NCI-H345 (cell line): Measurements from ENCODE around the gene CLCNKA.
"Not testable (repeated sequence)": the region's sequence is repeated elsewhere in the genome, so short reads cannot be mapped to it uniquely, and the experiment has no call there.

Source experiments
- DNase-seq: peaks from one replicate; lab custom pipeline; 2025; lab: John Stamatoyannopoulos, UW

Gene CLCNKA

DNA sequence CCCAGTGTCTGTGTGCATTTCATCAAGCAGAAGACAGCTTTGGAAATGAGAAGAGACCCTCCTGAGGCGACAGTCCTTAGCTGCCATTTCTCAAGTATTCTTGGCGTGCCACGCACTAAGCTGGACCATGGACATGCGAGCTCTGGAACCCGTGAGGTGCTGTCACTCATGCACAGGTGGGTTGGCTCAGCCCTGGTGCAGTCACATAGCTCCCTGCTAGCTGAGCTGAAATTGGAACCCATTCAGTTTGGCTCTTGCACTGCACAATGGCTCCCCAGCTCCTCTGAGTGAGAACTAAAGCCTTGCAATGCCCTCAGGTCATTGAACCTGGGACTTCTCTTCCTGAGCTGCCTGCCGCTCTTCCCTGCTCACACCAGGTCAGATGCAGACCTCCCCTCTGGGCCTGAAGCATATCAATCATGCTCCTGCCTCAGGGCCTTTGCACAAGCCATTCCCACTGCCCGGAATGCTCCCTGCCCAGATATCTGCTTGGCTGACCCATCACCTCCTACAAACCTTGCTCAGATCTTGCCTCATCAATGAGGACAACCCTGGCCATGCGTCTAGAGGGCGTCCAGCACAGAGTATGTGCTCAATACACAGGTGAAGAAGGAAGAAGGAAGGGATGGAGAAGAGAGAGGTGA lies 24.1 kb upstream of the CLCNKA start:
- no peak for DNase-seq

DNA sequence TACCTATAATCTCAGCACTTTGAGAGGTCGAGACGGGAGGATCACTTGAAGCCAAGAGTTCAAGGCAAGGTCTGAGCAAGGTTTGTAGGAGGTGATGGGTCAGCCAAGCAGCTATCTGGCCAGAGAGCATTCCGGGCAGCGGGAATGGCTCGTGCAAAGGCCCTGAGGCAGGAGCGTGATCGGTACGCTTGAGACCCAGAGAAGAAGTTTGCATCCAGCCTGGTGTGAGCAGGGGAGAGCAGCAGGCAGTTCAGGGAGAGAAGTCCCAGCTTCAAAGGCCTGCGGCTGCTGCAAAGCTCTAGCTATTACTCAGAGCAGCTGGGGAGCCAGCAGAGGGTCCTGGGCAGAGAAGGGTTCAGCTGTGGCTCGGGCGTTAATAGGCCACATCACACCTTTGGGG lies 22.9 kb upstream of the CLCNKA start:
- no peak for DNase-seq

DNA sequence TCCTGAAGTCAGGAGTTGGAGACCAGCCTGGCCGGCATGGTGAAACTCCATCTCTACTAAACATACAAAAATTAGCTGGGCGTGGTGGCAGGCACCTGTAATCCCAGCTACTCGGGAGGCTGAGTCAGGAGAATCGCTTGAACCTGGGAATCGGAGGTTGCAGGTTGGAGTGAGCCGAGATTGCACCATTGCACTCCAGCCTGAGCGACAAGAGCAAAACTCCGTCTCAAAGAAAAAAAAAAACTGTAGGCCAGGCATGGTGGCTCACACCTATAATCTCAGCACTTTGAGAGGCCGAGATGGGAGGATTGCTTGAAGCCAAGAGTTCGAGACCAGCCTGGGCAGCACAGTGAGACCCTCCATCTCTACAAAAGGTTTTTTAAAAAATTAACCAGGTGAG lies 20.6 kb upstream of the CLCNKA start:
- DNase-seq = not testable (repeated sequence)

DNA sequence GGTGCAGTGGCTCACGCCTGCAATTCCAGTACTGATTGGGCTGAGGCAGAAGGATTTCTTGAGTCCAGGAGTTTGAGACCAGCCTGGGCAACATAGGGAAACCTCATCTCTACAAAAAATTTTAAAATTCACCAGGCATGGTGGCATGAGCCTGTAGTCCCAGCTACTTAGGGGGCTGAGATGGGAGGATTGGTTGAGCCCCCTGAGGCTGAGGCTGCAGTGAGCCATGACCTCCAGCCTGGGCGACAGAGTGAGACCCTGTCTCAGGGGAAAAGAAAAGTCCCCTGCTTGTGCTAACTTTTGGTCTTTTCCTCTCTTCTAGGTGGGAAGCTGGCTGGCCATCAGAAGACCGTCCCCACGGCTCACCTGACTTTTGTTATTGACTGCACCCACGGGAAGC lies 16.2 kb upstream of the CLCNKA start:
- DNase-seq = no peak

DNA sequence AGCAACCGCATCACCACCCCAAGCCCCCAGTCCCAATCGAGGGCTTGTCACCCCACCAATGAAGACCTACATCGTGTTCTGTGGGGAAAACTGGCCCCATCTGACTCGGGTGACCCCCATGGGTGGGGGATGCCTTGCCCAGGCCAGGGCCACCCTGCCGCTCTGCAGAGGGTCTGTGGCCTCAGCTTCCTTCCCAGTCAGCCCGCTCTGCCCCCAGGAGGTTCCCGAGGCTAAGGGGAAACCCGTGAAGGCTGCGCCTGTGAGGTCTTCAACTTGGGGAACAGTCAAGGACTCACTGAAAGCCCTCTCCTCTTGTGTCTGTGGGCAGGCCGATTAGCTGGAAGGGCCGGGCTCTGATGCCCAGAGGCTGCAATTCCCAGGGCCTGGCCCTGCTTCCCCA lies 15.8 kb upstream of the CLCNKA start:
- no peak for DNase-seq

- DNase-seq = no peak
Measured at GRCh38 chr1:16006552-16007485, 15.0 kb upstream of the CLCNKA start.

GRCh38 chr1:16007671-16008341 lies 14.0 kb upstream of the CLCNKA start:
- DNase-seq = no peak

- DNase-seq = peak; percentile 64
Measured at GRCh38 chr1:16009030-16009460, 12.8 kb upstream of the CLCNKA start.

GRCh38 chr1:16009678-16010077 lies 12.2 kb upstream of the CLCNKA start:
- DNase-seq = no peak

GRCh38 chr1:16010837-16011236 lies 11.0 kb upstream of the CLCNKA start:
- no peak for DNase-seq

DNA sequence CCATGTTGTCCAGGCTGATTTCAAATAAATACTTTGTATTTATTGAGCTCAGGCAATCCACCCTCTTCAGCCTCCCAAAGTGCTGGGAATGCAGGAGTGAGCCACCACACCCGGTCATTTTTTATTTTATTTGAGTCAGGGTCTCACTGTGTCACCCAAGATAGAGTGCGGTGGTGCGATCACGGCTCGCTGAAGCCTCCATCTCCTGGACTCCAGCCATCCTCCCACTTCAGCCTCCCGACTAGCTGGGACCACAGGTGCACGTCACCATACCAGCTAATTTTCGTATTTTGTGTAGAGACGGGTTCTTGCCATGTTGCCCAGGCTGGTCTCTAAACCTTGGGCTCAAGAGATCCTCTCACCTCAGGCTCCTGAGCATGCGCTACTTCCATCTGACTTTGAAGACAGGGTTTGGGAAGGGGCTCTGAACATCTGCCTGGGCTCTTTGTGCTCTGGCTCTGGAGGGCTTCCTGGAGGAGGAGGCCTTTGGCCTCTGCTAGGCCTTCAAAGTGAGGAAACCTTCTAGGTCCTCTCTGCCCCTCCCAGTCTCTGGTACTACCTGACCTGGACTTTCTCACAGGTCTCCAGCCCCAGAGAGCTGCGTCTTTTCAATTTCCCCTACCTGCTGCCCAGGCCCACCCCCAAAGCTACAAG lies 9.8 kb upstream of the CLCNKA start:
- DNase-seq = no peak

DNA sequence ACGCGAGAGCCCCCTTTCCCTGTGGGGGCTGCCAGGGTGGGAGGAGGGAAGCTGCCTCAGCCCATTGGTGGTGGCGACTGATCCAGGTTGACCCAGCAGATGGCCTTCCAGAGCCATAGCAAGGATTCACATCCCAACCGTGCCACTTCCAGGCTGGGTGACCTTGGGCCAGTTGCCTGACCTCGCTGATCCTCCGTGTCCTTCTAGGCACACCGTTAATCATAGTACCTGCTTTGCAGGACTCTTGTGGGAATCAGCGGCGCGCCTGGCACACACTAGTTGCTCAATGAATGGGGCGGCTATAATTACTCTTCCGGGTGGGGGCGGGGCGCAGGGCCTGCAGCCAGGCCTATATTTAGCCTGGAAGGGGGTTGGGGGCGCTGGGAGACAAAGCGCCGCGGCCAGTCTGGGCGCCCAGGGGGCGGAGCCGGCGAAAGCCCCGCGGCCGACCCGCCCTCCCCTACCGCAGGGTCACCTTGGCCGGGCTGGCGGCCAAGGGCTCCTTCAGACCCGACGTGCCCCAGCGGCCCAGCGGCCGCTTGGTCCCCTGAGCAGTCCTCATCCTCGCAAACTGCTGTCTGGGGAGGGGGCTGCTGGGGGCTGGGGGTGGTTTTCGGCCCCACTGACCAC lies 9.1 kb upstream of the CLCNKA start:
- peak; percentile 41 for DNase-seq

GRCh38 chr1:16013220-16013907 lies 8.5 kb upstream of the CLCNKA start:
- no peak for DNase-seq

DNA sequence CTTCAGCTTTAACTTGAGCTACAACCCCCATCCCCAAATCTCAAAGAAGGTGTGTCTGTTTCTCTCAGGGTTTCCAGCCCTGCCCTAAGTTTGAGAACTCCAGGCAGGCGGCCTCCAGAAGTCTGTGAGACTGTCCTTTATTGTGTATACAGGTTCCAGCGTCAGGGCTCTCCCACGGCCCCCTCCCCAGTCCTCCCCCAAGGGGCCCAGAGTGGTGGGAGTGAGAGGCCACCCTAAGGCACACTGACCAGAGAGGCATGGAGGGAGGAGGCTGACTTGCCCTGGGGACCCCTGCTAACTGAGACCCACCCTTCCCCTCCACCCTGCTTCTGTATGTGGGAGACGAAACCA lies 8.0 kb upstream of the CLCNKA start:
- DNase-seq = no peak

- DNase-seq = no peak
Measured at GRCh38 chr1:16014509-16015482, 7.0 kb upstream of the CLCNKA start.

GRCh38 chr1:16015491-16015890 lies 6.3 kb upstream of the CLCNKA start:
- no peak for DNase-seq

GRCh38 chr1:16015960-16016901 lies 5.6 kb upstream of the CLCNKA start:
- no peak for DNase-seq

GRCh38 chr1:16017076-16017460 lies 4.8 kb upstream of the CLCNKA start:
- DNase-seq = no peak
